GM12878 (cell line): ENCODE measurements around the gene TBCD. TPM values are rescaled to one million over a fixed set of nuclear protein-coding genes. Genes with fewer than 3 reads are reported as not detected.

Experiments
- ATAC-seq: fragments of 200-7000 bp; cut with Tn5 transposase; 3 replicates; pipeline ENCODE4 v1.9.1; 2020; ENCODE audit warnings: mild to moderate bottlenecking, moderate library complexity
- BruUV-seq: library from RNA; stranded (reverse); fragments of 400-500 nt; replicated peaks from 2 replicates; lab custom pipeline; 2021; lab: Mats Ljungman, UMichigan
- CTCF ChIA-PET: fragments of 300-600 bp; sonication (Branson Sonifier 250); formaldehyde crosslinking; extraction: SDS; loops from one replicate; lab custom pipeline; 2021; ENCODE audit warnings: inconsistent platforms; lab: Yijun Ruan, JAX
- POLR2A ChIA-PET: fragments of 350-600 bp; formaldehyde crosslinking; extraction: SDS; loops from one replicate; lab custom pipeline; 2021; ENCODE audit warnings: inconsistent platforms; lab: Charles Lee
- RAD21 ChIA-PET: fragments of 300-600 bp; sonication (Branson Sonifier 250); formaldehyde crosslinking; loops from one replicate; lab custom pipeline; 2023; ENCODE audit warnings: antibody characterized with exemption; ENCODE audit not compliant: unreplicated experiment; lab: Charles Lee
- SMC1A ChIA-PET: fragments of 300-600 bp; sonication (Branson Sonifier 250); formaldehyde crosslinking; loops from one replicate; lab custom pipeline; 2023; ENCODE audit not compliant: unreplicated experiment, uncharacterized antibody; lab: Charles Lee
- DNase-seq: peaks from one replicate; pipeline ENCODE4 v3.0.0-alpha.2; 2011; ENCODE audit warnings: low read depth, low spot score
- FAIRE-seq: peaks from 3 replicates; lab custom pipeline; 2011; peaks lifted over from hg19 to GRCh38; lab: Jason Lieb, UNC
- H2AFZ ChIP-seq: 2 replicates; pipeline ENCODE4 v1.6.0; 2011; ENCODE audit warnings: low read depth, low read length, control low read depth; ENCODE audit not compliant: control insufficient read depth
- H3K27ac ChIP-seq: 2 replicates; pipeline ENCODE4 v1.5.1; 2011; ENCODE audit warnings: control low read depth; ENCODE audit not compliant: control insufficient read depth, insufficient read depth
- H3K27me3 ChIP-seq, 2 experiments: replicated peaks in 1 of 2; 2 replicates each; pipeline versions ENCODE4 v1.6.0 to v1.6.1; 2011; ENCODE audit warnings: low read length in 1 of 2; ENCODE audit not compliant: control insufficient read depth in 2 of 2, insufficient read depth in 2 of 2
- H3K36me3 ChIP-seq, 2 experiments: 2 replicates each; pipeline ENCODE4 v1.5.1; 2011; ENCODE audit warnings: low read length in 1 of 2; ENCODE audit not compliant: control insufficient read depth in 2 of 2, insufficient read depth in 2 of 2
- H3K4me1 ChIP-seq: 2 replicates; pipeline ENCODE4 v1.6.1; 2011; ENCODE audit warnings: mild to moderate bottlenecking, low read length, moderate library complexity, mixed read lengths; ENCODE audit not compliant: control insufficient read depth, insufficient read depth
- H3K4me2 ChIP-seq: 2 replicates; pipeline ENCODE4 v1.6.0; 2011; ENCODE audit warnings: control low read depth; ENCODE audit not compliant: control insufficient read depth, insufficient read depth
- H3K4me3 ChIP-seq: fragments of 200-600 bp; sonication (generic); 2 replicates; pipeline ENCODE4 v1.5.1; 2016
- H3K79me2 ChIP-seq: 2 replicates; pipeline ENCODE4 v1.6.0; 2011; ENCODE audit warnings: low read length; ENCODE audit not compliant: control insufficient read depth, insufficient read depth
- H3K9ac ChIP-seq: 2 replicates; pipeline ENCODE4 v1.8.0; 2011; ENCODE audit warnings: low read length, control low read depth, mixed read lengths; ENCODE audit not compliant: control insufficient read depth, insufficient read depth
- H3K9me3 ChIP-seq: replicated peaks from 3 replicates; pipeline ENCODE4 v1.5.1; 2011; ENCODE audit warnings: mild to moderate bottlenecking, low read length; ENCODE audit not compliant: control insufficient read depth, insufficient read depth
- H4K20me1 ChIP-seq: 2 replicates; pipeline ENCODE4 v1.6.0; 2011; ENCODE audit not compliant: control insufficient read depth, insufficient read depth
- BRCA1 ChIP-seq: IDR thresholded peaks from 2 replicates; pipeline ENCODE4 v1.6.1; 2011; ENCODE audit warnings: low read depth, low read length, improper control_type of control experiment
- EGR1 ChIP-seq, 2 experiments: IDR thresholded peaks; 1 replicate in 1 of 2; 2 replicates in 1 of 2; pipeline ENCODE4 v1.6.1; 2011 to 2012; ENCODE audit warnings: low read depth in 2 of 2, low read length in 2 of 2, borderline replicate concordance in 1 of 2, mild to moderate bottlenecking in 1 of 2, moderate library complexity in 1 of 2
- EP300 ChIP-seq, 2 experiments: fragments of 150-350 bp in 1 of 2; IDR thresholded peaks; 2 replicates each; pipeline ENCODE4 v1.6.1; 2011 to 2012; ENCODE audit warnings: low read depth in 2 of 2, low read length in 2 of 2, borderline replicate concordance in 1 of 2, improper control_type of control experiment in 1 of 2, inconsistent platforms in 1 of 2; ENCODE audit not compliant: control insufficient read depth in 1 of 2
- FOS ChIP-seq: IDR thresholded peaks from 3 replicates; pipeline ENCODE4 v1.6.1; 2011; ENCODE audit warnings: borderline replicate concordance; ENCODE audit not compliant: insufficient read length; ENCODE audit errors: extremely low read depth
- GABPA ChIP-seq: IDR thresholded peaks from 2 replicates; pipeline ENCODE4 v1.6.1; 2014; ENCODE audit warnings: antibody characterized with exemption, low read depth, mild to moderate bottlenecking, inconsistent platforms
- MYC ChIP-seq: IDR thresholded peaks from 2 replicates; pipeline ENCODE4 v1.6.1; 2011; ENCODE audit warnings: mild to moderate bottlenecking, low read length, moderate library complexity, inconsistent platforms; ENCODE audit not compliant: insufficient read depth, insufficient replicate concordance, insufficient read length, severe bottlenecking
- NR2C2 ChIP-seq: IDR thresholded peaks from 2 replicates; pipeline ENCODE4 v1.6.1; 2011; ENCODE audit warnings: borderline replicate concordance, low read depth; ENCODE audit not compliant: control insufficient read depth, insufficient read length
- PAX5 ChIP-seq: IDR thresholded peaks from 2 replicates; pipeline ENCODE4 v1.6.1; 2011; ENCODE audit warnings: low read depth, low read length, borderline replicate concordance
- PML ChIP-seq: IDR thresholded peaks from 2 replicates; pipeline ENCODE4 v1.6.1; 2012; ENCODE audit warnings: low read length, inconsistent platforms
- POLR2A ChIP-seq: IDR thresholded peaks from 2 replicates; pipeline ENCODE4 v1.6.1; 2011; ENCODE audit warnings: low read depth, mild to moderate bottlenecking, low read length
- POLR2AphosphoS5 ChIP-seq: IDR thresholded peaks from 2 replicates; pipeline ENCODE4 v1.6.1; 2011; ENCODE audit warnings: mild to moderate bottlenecking, low read length, inconsistent platforms
- RAD51 ChIP-seq: fragments of 450-650 bp; IDR thresholded peaks from 2 replicates; pipeline ENCODE4 v1.6.1; 2016; ENCODE audit warnings: moderate library complexity, mild to moderate bottlenecking, inconsistent platforms
- RCOR1 ChIP-seq: conservative IDR thresholded peaks from 2 replicates; pipeline ENCODE4 v1.6.1; 2012; ENCODE audit warnings: low read depth, low read length, improper control_type of control experiment
- YY1 ChIP-seq: IDR thresholded peaks from 2 replicates; pipeline ENCODE4 v1.6.1; 2011; ENCODE audit warnings: low read depth, mild to moderate bottlenecking, low read length
- ZBED1 ChIP-seq: IDR thresholded peaks from 2 replicates; pipeline ENCODE4 v1.6.1; 2016; ENCODE audit warnings: borderline replicate concordance
- ZNF217 ChIP-seq: fragments of 450-650 bp; IDR thresholded peaks from 2 replicates; pipeline ENCODE4 v1.6.1; 2017; ENCODE audit warnings: antibody characterized with exemption, mild to moderate bottlenecking
- ZNF274 ChIP-seq: IDR thresholded peaks from one replicate; pipeline ENCODE4 v1.8.0; 2011; ENCODE audit not compliant: insufficient read length, insufficient read depth
- WGBS: methylation state at CpG from one replicate; pipeline ENCODE4 v1.1.6; 2016; ENCODE audit warnings: low lambda C conversion rate; ENCODE audit not compliant: insufficient replicate concordance, insufficient coverage; ENCODE audit errors: missing lambda C conversion rate; 5-methylcytosine and 5-hydroxymethylcytosine counted together
- in situ Hi-C: fragments of 300-500 bp; cut with MboI; formaldehyde crosslinking; loops from 9 replicates; pipeline ENCODE4 v1.14.3; 2018; ENCODE audit warnings: mixed read lengths
- intact Hi-C: fragments of 100-400 bp; cut with micrococcal nuclease; formaldehyde crosslinking; loops from one replicate; pipeline ENCODE4 v1.14.2; 2022; ENCODE audit not compliant: unreplicated experiment
- polyA plus RNA-seq, 11 experiments: library from polyadenylated mRNA; depleted of rRNA in 4 of 11; unstranded in 6 of 11; stranded (reverse) in 5 of 11; fragments of >200 nt; fragmentation: Nextera tagmentation in 4 of 11; fragmentation: Illumina TruSeq in 1 of 11; extraction: Ambion mirVana in 4 of 11; extraction: Trizol in 1 of 11; gene quantifications; 1 replicate in 1 of 11; 2 replicates in 10 of 11; pipeline versions ENCODE4 v1.2.1 to v1.2.3, GENCODE V29; 2011 to 2016; ENCODE audit warnings: inconsistent platforms in 2 of 11, missing spikeins in 2 of 11, low read depth in 1 of 11
- total RNA-seq, 4 experiments: library from RNA; depleted of rRNA in 3 of 4; stranded (reverse); fragments of >200 nt in 3 of 4; fragmentation: Illumina TruSeq in 1 of 4; extraction: Trizol in 1 of 4; gene quantifications; 2 replicates each; pipeline versions ENCODE4 v1.2.1 to v1.2.3, GENCODE V29; 2013 to 2021
- TF ChIP-seq, protein P1 (sequence below): IDR thresholded peaks from 2 replicates; pipeline ENCODE4 v1.6.1; 2012; ENCODE audit warnings: improper control_type of control experiment, low read depth, low read length; ENCODE audit not compliant: insufficient replicate concordance

The TBCD gene
- total and polyA plus RNA-seq, 10 of the 15 experiments (the other 5 are each of a cell fraction or from before 2014, with no cell fraction given): 10.3 to 114 (median 52.4) TPM

- intact Hi-C loops: no loop called here
- DNase-seq: no peak
Observed at GRCh38 chr17:82907797-82908542, 156.1 kb downstream of the TBCD start.

More at GRCh38 chr17:82907797-82908542, 156.1 kb downstream of the TBCD start:
- no peak overlapping the region for H3K9ac ChIP-seq
- no peaks in the 10 kb centered on the region for H3K79me2 ChIP-seq
- ChIA-PET RAD21 (interaction anchor here (0.9 kb wide), 1 partner anchor 126 kb away, joined by 3 read pairs; no protein-coding TSS in a partner anchor), CTCF (interaction anchor here (0.6 to 2.6 kb wide), 3 partner anchors 44 to 126 kb away, joined by 3 to 8 read pairs (median 3); no protein-coding TSS in a partner anchor), SMC1A (interaction anchor here (2.1 kb wide), 1 partner anchor 126 kb away, joined by 6 read pairs; no protein-coding TSS in a partner anchor), POLR2A (no interaction called here)
- no peaks in the 10 kb centered on the region for H3K9me3 ChIP-seq
- in situ Hi-C loops: no loop called here
- H3K4me3 ChIP-seq: no peak overlapping the region
- WGBS: 61% methylated on average over 15 of the region's 19 CpGs
- no peak overlapping the region for H2AFZ ChIP-seq
- TF ChIP-seq BRCA1 (no peak), PML (no peak), EGR1 (IDR thresholded peaks at IDR 0.05; ENCODE audit: borderline replicate concordance in 1 of 2, low read depth in 2 of 2, low read length in 2 of 2) (no peak), ZNF217 (no peak), ZBED1 (no peak), ZNF274 (no peak), RAD51 (no peak), POLR2A (no peak), RCOR1 (no peak), PAX5 (no peak), NR2C2 (no peak), MYC (no peak), FOS (no peak), YY1 (no peak), GABPA (no peak), POLR2AphosphoS5 (no peak), EP300 (IDR thresholded peaks at IDR 0.05; ENCODE audit: borderline replicate concordance in 1 of 2, control insufficient read depth in 1 of 2, low read depth in 2 of 2, low read length in 2 of 2) (no peak)
- TF ChIP-seq, protein P1, sequence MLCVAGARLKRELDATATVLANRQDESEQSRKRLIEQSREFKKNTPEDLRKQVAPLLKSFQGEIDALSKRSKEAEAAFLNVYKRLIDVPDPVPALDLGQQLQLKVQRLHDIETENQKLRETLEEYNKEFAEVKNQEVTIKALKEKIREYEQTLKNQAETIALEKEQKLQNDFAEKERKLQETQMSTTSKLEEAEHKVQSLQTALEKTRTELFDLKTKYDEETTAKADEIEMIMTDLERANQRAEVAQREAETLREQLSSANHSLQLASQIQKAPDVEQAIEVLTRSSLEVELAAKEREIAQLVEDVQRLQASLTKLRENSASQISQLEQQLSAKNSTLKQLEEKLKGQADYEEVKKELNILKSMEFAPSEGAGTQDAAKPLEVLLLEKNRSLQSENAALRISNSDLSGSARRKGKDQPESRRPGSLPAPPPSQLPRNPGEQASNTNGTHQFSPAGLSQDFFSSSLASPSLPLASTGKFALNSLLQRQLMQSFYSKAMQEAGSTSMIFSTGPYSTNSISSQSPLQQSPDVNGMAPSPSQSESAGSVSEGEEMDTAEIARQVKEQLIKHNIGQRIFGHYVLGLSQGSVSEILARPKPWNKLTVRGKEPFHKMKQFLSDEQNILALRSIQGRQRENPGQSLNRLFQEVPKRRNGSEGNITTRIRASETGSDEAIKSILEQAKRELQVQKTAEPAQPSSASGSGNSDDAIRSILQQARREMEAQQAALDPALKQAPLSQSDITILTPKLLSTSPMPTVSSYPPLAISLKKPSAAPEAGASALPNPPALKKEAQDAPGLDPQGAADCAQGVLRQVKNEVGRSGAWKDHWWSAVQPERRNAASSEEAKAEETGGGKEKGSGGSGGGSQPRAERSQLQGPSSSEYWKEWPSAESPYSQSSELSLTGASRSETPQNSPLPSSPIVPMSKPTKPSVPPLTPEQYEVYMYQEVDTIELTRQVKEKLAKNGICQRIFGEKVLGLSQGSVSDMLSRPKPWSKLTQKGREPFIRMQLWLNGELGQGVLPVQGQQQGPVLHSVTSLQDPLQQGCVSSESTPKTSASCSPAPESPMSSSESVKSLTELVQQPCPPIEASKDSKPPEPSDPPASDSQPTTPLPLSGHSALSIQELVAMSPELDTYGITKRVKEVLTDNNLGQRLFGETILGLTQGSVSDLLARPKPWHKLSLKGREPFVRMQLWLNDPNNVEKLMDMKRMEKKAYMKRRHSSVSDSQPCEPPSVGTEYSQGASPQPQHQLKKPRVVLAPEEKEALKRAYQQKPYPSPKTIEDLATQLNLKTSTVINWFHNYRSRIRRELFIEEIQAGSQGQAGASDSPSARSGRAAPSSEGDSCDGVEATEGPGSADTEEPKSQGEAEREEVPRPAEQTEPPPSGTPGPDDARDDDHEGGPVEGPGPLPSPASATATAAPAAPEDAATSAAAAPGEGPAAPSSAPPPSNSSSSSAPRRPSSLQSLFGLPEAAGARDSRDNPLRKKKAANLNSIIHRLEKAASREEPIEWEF: no peak
- FAIRE-seq (no peak), ATAC-seq (no peak)
- no peaks in the 10 kb centered on the region for H4K20me1 ChIP-seq
- peaks cover 4% of the 10 kb centered on the region for H3K4me1 ChIP-seq
- H3K27ac ChIP-seq: no peak overlapping the region
- no peaks in the 10 kb centered on the region for H3K27me3 ChIP-seq
- H3K4me2 ChIP-seq: no peak overlapping the region
- BruUV-seq: no TSS peak
- peaks cover 4 to 26% of the 10 kb centered on the region in 2 experiments; a peak in 3 of 4 replicates for H3K36me3 ChIP-seq
